ENCODE data around the gene MRTFB.

The MRTFB gene

DNA sequence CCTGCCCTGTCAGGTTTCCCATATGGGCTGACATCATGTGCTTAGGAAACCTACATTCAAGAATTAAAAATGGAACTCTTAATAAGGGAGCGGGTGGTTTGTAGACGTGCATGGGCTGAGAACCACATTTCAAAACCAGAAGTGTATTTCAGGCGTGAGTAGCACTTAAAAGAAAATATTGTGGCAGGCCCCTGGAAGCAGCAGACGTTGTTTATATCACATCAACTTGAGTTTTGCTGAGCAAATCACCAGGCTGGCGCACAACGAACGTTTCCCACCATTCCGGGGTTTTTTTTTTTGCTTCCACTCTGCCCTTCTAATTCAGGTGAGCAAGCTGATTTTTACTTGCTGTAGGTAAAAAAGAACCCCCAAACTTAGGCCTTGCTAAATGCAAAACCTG is 220.2 kb downstream of the MRTFB start:
- no peak for DNase-seq

DNA sequence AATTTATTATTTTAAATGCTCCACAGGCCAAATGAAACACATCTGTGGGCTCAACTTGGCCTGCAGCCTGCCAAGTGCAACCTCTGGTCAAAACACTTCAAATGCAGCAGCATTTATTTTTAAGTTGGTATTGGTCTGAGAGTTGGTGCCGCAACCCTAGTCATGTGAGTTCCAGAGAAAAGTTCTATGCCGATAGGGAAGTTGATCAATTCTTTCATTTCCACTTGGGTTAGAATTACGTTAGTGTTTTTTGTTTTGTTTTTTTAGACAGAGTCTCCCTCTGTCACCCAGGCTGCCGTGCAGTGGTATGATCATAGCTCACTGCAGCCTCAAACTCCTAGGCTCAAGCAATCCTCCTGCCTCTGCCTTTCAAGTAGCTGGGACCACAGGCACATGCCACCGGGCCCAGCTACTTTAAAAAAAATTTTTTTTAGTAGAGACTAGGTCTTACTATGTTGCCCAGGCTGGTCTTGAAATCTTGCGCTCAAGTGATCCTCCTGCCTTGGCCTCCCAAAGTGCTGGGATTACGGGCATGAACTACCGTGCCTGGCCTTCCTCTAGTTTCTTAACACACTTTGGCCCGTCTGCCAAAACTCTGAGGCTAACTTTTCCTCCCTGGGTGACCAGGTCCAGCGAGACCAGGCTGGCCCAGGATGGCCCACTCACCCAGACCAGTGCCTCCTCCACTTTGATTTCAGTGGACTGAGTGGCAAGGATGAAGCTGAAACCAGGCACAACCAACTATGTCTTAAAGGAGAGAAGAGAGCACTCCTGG is 221.1 kb downstream of the MRTFB start:
- no peak for DNase-seq

DNA sequence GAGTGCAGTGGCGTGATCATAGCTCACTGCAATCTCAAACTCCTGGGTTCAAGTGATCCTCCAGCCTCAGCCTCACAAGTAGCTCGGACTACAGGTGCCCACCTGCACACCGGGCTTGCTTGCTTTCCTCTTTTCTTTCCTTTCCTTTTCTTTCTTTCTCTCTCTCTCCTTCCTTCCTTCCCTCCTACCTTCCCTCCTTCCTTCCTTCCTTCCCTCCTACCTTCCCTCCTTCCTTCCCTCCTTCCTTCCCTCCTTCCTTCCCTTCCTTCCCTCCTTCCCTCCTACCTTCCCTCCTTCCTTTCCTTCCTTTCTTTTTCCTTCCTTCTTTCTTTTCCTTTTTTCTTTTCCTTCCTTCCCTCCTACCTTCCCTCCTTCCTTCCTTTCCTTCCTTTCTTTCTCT is 225.5 kb downstream of the MRTFB start:
- DNase-seq: no peak

- no peak for DNase-seq
Measured at GRCh38 chr16:14298374-14299122, 227.4 kb downstream of the MRTFB start.

DNA sequence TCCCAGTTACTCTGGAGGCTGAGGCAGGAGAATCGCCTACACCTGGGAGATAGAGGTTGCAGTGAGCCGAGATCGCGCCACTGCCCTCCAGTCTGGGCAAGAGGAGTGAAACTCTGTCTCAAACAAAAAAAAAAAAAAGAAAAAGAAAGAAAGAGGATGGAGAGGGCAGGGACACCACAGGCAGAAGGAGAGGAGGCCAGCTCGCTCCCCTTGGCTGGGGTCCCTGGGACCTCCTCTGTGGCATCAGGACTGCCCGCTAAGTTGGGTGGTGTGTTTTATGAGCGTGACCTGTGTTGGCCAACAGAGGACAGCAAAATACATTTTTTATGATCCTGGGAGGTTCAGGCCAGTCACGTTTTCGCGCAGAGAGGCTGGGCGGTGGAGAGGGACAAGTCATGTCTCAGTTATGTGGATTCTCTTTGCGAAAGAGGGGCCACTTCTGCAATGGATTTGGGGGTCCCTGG is 229.6 kb downstream of the MRTFB start:
- DNase-seq: peak in 1 of 5 donors; percentile 47

DNA sequence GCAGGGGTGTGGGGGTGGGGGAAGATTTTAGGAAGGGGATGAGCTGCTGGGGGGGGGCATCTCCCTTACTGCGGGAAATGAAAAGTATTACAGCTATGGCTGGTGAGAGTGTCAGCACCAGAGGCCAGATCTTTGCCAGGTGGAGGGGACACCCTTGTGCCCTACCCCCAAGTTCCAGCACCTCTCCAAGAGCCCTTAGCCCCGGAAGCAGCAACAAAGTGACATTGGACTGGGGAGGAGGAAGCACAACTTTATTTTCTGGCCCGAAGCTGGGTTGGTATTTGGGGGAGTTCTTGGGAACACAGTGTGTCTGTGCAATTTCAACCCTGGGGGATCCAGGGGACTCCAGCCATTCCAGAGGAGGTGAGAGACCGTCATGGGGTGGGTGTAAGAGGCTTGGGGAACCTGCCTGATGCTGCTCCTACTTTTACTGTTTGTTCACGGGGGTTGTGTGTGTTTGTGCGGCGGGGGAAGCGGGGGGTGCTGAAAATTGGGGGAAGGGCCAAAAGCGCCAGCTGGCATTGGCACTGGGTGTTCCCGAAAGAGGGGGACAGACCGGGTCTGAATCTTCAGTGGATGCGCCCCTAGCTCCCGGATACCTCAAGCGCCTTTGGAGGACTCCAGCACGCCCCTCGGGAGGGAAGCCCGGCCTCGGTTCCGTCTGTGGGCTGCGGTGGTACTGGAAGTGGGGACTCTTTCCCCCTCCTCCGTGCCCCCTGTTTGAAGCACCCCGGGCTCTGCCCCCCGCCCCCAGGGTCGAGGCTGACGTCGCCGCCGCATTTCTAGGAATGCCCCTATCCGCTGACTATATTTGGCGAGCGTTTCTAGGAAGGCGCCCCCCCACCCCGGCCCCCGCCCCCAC is 230.3 kb downstream of the MRTFB start:
- DNase-seq: no peak

DNA sequence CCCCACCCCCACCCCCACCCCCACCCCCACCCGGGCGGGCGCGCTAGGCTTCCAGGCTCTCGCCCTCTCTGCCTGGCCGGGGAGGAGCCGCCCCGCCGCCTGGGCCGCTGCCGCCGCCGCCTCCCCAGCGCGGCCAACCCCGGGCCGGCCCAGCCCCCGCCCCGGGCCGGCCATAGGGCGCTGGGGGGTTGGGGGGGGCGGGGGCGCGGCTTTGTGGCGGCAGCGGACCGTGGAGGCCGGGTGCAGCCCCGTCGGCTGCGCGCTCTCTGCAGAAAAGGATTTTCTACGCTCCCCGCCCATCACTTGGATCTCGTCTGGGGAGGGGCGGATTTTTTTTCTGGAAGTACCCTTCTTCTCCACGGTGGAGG is 230.9 kb downstream of the MRTFB start:
- DNase-seq: no peak

GRCh38 chr16:14302399-14303181 is 231.5 kb downstream of the MRTFB start:
- DNase-seq: no peak

DNA sequence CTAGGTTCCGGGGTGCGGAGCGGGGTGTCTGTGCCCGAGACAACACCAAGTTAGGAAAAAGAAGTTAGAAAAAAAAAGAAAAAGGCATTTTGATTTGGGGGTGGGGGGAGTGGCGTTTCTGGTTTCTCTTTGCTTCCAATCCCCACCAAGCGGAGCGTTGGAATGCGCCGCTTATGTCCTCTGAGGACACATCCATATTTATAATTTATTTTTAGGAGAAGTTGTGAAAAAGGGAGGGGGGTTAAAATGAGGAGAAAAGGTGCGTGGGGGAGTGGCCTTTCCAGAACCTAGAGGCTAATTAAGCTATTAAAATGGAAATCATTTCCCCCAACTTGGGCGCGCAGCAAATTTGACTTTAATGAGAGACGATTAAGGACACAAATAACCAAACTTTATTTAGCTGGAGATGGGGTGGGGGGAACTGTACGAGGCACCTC is 232.1 kb downstream of the MRTFB start:
- no peak for DNase-seq

DNA sequence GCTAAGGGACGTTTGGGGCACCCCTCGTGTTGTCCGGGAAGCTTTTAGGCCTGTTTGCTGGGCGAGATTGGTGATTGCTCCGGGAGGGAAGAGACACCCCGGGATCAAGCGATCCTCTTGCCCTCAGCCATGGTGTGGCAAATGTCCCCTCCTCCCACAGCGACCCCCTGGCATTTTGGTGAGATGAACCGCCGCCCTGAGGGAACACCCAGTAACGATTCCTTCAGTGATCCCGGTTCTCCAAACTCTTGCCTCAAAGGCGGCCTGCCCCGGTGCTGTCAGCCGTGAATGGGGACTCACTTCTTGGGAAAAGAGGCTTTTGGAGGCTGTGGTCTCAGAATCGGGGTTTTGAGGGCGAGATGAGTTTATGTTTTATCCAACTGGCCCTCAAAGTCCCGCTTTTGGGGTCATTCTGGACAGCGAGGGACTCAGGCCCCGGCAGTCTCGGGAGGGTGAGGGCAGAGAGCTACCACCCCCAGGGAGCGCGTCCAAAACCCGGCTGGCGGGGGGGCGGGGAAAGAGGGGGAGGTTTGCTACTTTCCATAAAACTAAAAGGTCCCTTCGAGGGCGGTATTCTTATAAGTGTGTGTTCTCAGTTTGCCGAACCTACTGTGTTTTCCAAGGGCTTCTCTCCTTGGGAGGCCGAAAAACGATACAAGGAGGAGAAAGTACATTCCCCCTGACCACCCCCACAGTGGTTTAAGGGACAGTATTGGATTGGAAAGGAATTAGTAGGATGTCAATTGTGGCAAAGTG is 232.7 kb downstream of the MRTFB start:
- no peak for DNase-seq

GRCh38 chr16:14304891-14305460 is 233.9 kb downstream of the MRTFB start:
- no peak for DNase-seq

GRCh38 chr16:14306485-14307058 is 235.5 kb downstream of the MRTFB start:
- DNase-seq: no peak

- DNase-seq: no peak
Measured at GRCh38 chr16:14307059-14307526, 236.0 kb downstream of the MRTFB start.

DNA sequence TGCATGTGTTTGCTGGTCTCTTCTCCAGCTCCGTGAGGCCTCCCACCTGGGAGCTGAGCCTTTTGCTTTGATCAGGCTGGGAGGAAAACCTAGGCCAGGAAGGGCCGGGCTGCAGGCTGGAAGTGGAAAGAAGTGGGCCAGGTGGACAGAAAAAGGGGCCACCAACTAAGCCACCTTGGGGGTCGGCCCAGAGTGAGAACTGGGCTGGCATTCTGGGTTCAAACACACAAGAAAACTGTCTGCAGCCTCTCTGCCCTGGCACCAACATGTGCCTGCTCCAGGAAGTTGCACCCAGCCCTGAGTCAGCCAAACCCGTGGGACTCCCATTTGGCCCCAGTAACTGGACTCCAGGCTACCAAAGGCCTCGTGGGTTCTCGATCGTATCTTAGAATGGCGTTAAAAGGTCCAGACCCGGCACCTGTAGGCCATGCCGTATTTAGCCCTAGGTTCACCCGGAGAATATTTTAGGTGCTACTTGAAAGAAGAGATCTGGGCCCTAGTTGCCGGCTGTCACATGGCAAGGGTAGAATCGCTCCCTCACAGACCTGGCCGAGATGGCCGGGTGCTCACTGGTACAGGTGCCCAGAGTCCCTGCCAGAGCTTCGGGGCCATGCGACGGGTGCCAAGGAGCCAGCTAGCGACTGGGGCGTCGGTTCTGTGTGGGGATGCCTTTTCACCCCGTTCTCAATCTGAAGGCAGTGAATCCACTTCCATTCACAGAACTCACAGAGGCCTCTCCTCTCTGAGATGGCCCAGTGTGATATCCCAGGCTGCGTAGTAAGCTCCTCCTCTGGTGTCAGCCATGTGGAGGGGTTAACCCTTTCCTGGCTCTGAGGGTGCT is 236.6 kb downstream of the MRTFB start:
- no peak for DNase-seq

- no peak for DNase-seq
Measured at GRCh38 chr16:14308368-14308723, 237.2 kb downstream of the MRTFB start.

- peak in 1 of 5 donors; percentile 21 for DNase-seq
Measured at GRCh38 chr16:14309001-14309886, 238.1 kb downstream of the MRTFB start.

DNA sequence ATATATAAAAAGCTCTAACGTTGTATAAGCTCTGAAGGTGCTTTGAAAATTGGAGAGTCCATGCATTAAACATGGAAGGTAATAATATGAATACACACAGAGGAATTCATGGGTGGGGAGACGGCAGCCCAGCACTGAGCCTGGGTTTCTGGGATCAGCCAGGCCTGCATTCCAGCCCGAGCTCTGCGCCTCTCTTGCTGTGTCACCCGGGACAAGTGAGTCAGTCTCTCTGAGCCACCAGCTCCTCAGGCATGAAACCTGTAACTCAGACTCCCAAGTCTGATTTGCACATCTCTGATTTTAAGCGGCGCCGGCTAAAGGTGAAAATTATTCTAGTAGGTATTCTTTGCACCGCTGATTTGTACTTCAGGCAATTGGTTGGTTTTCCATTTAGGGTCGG is 238.8 kb downstream of the MRTFB start:
- DNase-seq: no peak

- DNase-seq: no peak
Measured at GRCh38 chr16:14310519-14310991, 239.4 kb downstream of the MRTFB start.

GRCh38 chr16:14314116-14314515 is 243.0 kb downstream of the MRTFB start:
- DNase-seq: no peak

Data from T-helper 1 cell (primary cell).